GM12873 (cell line): ENCODE data around the gene SH3PXD2B.
A peak's percentile ranks its signal among the peaks of the same experiment; 100 is the strongest.

Experiments
- TF ChIP-seq, protein P1 (sequence below): IDR thresholded peaks from 2 replicates; pipeline ENCODE4 v1.5.1; 2012; ENCODE audit warnings: low read depth, mild to moderate bottlenecking, moderate library complexity, low read length, control low read depth; ENCODE audit not compliant: insufficient read depth; ENCODE audit errors: missing control alignments

The SH3PXD2B gene

GRCh38 chr5:172285226-172286143, 168.8 kb downstream of the SH3PXD2B start:
- TF ChIP-seq, protein P1, sequence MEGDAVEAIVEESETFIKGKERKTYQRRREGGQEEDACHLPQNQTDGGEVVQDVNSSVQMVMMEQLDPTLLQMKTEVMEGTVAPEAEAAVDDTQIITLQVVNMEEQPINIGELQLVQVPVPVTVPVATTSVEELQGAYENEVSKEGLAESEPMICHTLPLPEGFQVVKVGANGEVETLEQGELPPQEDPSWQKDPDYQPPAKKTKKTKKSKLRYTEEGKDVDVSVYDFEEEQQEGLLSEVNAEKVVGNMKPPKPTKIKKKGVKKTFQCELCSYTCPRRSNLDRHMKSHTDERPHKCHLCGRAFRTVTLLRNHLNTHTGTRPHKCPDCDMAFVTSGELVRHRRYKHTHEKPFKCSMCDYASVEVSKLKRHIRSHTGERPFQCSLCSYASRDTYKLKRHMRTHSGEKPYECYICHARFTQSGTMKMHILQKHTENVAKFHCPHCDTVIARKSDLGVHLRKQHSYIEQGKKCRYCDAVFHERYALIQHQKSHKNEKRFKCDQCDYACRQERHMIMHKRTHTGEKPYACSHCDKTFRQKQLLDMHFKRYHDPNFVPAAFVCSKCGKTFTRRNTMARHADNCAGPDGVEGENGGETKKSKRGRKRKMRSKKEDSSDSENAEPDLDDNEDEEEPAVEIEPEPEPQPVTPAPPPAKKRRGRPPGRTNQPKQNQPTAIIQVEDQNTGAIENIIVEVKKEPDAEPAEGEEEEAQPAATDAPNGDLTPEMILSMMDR, result no peak

GRCh38 chr5:172284611-172284980, 169.7 kb downstream of the SH3PXD2B start:
- TF ChIP-seq, protein P1, result no peak

GRCh38 chr5:172283862-172284610, 170.3 kb downstream of the SH3PXD2B start:
- TF ChIP-seq, protein P1, result no peak

- TF ChIP-seq, protein P1, result peak; percentile 66
These were observed 171.1 kb downstream of the SH3PXD2B start, which contains the start of gene UBTD2 for GRCh38 chr5:172283020-172283861. UBTD2 (minus strand) TSS chr5:172283764; CDS start chr5:172283665, 99 bp downstream.

DNA sequence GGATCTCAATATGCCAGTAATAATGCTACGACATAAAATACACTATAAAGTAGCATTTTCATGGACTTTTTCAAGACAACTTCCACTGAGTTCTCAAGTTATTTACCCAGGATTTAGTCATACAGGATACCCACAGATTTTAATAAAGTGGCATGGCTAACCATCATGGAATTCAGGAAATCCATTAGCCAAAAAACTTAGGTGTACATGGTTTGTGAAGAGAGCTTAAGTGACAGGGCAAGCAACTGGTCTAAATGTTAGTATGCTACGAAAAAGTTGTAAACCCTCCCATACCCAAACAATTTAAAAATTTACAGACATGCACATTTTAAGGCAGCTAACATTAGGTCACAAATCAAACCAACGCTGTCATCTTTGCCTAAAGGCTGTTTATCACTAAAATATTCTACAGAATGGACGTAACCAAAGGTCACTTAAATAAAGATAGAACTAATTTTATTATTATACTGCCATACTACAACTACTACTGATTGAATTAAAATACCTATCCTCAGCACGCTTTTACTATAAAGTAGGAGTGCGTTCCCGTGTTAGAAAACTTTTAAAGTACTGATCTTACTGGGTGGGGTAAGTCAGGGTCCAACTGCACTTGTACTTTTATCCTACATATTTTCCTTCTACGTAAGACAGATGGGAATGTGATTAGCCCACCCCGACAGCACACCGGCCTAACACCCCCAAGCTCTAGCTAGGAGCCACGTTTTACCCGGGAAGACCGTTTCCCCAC, 171.9 kb downstream of the SH3PXD2B start:
- TF ChIP-seq, protein P1, result no peak

GRCh38 chr5:172281346-172281745, 173.0 kb downstream of the SH3PXD2B start:
- TF ChIP-seq, protein P1, result no peak
